AG09309 (cell line): ENCODE results near the gene PPA2.

ENCODE experiments used
- DNase-seq: peaks from one replicate; pipeline ENCODE4 v3.0.0-alpha.2; 2010; ENCODE audit warnings: low read depth
- H3K4me3 ChIP-seq: 2 replicates; pipeline ENCODE4 v1.5.1; 2011; ENCODE audit warnings: mild to moderate bottlenecking, low read depth, low read length, moderate library complexity; ENCODE audit not compliant: control insufficient read depth
- TF ChIP-seq, protein P1 (sequence below): IDR thresholded peaks from 2 replicates; pipeline ENCODE4 v1.5.1; 2011; ENCODE audit warnings: mild to moderate bottlenecking, low read depth, low read length, inconsistent platforms; ENCODE audit not compliant: insufficient read depth, control insufficient read depth; ENCODE audit errors: missing control alignments

The PPA2 gene

GRCh38 chr4:105503484-105503883 is 29.6 kb upstream of the PPA2 start:
- TF ChIP-seq, protein P1, sequence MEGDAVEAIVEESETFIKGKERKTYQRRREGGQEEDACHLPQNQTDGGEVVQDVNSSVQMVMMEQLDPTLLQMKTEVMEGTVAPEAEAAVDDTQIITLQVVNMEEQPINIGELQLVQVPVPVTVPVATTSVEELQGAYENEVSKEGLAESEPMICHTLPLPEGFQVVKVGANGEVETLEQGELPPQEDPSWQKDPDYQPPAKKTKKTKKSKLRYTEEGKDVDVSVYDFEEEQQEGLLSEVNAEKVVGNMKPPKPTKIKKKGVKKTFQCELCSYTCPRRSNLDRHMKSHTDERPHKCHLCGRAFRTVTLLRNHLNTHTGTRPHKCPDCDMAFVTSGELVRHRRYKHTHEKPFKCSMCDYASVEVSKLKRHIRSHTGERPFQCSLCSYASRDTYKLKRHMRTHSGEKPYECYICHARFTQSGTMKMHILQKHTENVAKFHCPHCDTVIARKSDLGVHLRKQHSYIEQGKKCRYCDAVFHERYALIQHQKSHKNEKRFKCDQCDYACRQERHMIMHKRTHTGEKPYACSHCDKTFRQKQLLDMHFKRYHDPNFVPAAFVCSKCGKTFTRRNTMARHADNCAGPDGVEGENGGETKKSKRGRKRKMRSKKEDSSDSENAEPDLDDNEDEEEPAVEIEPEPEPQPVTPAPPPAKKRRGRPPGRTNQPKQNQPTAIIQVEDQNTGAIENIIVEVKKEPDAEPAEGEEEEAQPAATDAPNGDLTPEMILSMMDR: no peak
- DNase-seq: no peak
- no peak overlapping the region for H3K4me3 ChIP-seq

DNA sequence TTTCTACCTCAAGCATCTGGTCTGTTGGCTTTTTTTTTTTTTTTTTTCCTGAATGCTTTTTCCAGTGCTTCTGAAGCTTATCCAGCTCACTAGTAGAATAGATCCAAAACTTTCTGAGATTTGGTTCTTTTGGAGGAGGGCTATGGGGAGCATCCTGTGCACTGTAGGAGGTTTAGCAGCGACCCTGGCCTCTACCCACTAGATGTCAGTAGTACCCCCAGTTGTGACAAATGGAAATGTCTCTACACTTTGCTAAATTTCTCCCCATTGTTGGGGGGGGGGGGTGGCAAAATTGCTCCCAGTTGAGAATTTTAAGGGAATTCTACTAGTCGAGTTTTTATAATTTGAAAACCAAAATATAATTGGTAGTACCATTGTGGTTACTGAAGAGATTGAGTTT is 23.0 kb upstream of the PPA2 start:
- H3K4me3 ChIP-seq: no peak overlapping the region
- no peak for DNase-seq
- TF ChIP-seq, protein P1: no peak

DNA sequence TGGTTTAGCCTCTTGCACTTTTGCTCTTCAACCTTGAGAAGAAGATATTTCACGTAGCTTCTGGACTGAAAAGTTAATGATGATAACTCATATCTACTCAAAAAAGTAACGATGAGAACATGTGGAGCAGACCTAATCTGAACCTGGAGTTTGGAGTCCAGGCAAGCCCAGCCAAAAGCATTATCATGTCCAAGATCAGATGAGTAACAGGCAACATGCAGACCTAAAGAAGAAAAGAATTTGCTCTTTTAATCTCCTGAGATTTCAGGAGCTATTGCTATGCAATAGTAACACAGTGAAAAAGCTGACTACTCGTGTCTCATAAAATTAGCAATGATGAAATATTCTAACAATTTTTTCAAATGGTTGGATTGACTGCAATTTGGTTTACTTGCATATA is 21.8 kb upstream of the PPA2 start:
- DNase-seq: no peak
- TF ChIP-seq, protein P1: no peak
- H3K4me3 ChIP-seq: no peak overlapping the region

GRCh38 chr4:105490523-105490922 is 16.7 kb upstream of the PPA2 start:
- no peak for DNase-seq
- TF ChIP-seq, protein P1: no peak
- no peak overlapping the region for H3K4me3 ChIP-seq

GRCh38 chr4:105483840-105484239 is 10.0 kb upstream of the PPA2 start:
- no peak for DNase-seq
- TF ChIP-seq, protein P1: no peak
- no peak overlapping the region for H3K4me3 ChIP-seq

GRCh38 chr4:105474099-105474518 is 247 bp upstream of the PPA2 start:
- peak overlapping the region; percentile 88 for H3K4me3 ChIP-seq
- peak; percentile 39 for DNase-seq
- TF ChIP-seq, protein P1: peak; percentile 85

DNA sequence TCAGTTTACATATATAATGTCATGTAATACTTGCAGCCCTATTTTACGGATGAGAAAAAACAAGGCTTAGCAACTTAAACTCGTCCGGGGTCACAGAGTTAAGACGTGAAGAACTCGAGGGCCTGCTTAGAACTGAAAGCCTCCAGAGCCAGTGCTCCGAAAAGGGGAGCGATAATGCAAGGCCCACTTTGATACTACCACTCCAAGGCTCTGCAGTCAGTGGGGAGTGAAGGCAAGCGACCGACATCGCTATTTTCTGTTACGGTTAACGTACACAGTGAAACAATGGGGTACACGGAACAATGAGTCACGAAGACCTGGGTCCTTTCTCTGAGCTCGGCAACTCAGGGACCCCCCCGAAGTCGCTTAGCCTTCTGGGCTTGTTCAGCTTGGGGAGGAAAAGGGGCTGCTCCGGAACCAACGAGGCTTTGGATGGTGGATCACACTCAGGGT is 965 bp downstream of the PPA2 start:
- TF ChIP-seq, protein P1: no peak
- DNase-seq: no peak
- peak overlapping the region; percentile 88 for H3K4me3 ChIP-seq
